GM12878 (cell line): ENCODE measurements around the gene IDH3G. TPM values are rescaled to one million over a fixed set of nuclear protein-coding genes. Genes with fewer than 3 reads are reported as not detected.

Experiments
- ATAC-seq: fragments of 200-7000 bp; cut with Tn5 transposase; 3 replicates; pipeline ENCODE4 v1.9.1; 2020; ENCODE audit warnings: mild to moderate bottlenecking, moderate library complexity
- BruUV-seq: library from RNA; stranded (reverse); fragments of 400-500 nt; replicated peaks from 2 replicates; lab custom pipeline; 2021; lab: Mats Ljungman, UMichigan
- CTCF ChIA-PET: fragments of 300-600 bp; sonication (Branson Sonifier 250); formaldehyde crosslinking; extraction: SDS; loops from one replicate; lab custom pipeline; 2021; ENCODE audit warnings: inconsistent platforms; lab: Yijun Ruan, JAX
- POLR2A ChIA-PET: fragments of 350-600 bp; formaldehyde crosslinking; extraction: SDS; loops from one replicate; lab custom pipeline; 2021; ENCODE audit warnings: inconsistent platforms; lab: Charles Lee
- RAD21 ChIA-PET: fragments of 300-600 bp; sonication (Branson Sonifier 250); formaldehyde crosslinking; loops from one replicate; lab custom pipeline; 2023; ENCODE audit warnings: antibody characterized with exemption; ENCODE audit not compliant: unreplicated experiment; lab: Charles Lee
- SMC1A ChIA-PET: fragments of 300-600 bp; sonication (Branson Sonifier 250); formaldehyde crosslinking; loops from one replicate; lab custom pipeline; 2023; ENCODE audit not compliant: unreplicated experiment, uncharacterized antibody; lab: Charles Lee
- DNase-seq: peaks from one replicate; pipeline ENCODE4 v3.0.0-alpha.2; 2011; ENCODE audit warnings: low read depth, low spot score
- FAIRE-seq: peaks from 3 replicates; lab custom pipeline; 2011; peaks lifted over from hg19 to GRCh38; lab: Jason Lieb, UNC
- H2AFZ ChIP-seq: 2 replicates; pipeline ENCODE4 v1.6.0; 2011; ENCODE audit warnings: low read depth, low read length, control low read depth; ENCODE audit not compliant: control insufficient read depth
- H3K27ac ChIP-seq: 2 replicates; pipeline ENCODE4 v1.5.1; 2011; ENCODE audit warnings: control low read depth; ENCODE audit not compliant: control insufficient read depth, insufficient read depth
- H3K27me3 ChIP-seq, 2 experiments: replicated peaks in 1 of 2; 2 replicates each; pipeline versions ENCODE4 v1.6.0 to v1.6.1; 2011; ENCODE audit warnings: low read length in 1 of 2; ENCODE audit not compliant: control insufficient read depth in 2 of 2, insufficient read depth in 2 of 2
- H3K36me3 ChIP-seq, 2 experiments: 2 replicates each; pipeline ENCODE4 v1.5.1; 2011; ENCODE audit warnings: low read length in 1 of 2; ENCODE audit not compliant: control insufficient read depth in 2 of 2, insufficient read depth in 2 of 2
- H3K4me1 ChIP-seq: 2 replicates; pipeline ENCODE4 v1.6.1; 2011; ENCODE audit warnings: mild to moderate bottlenecking, low read length, moderate library complexity, mixed read lengths; ENCODE audit not compliant: control insufficient read depth, insufficient read depth
- H3K4me2 ChIP-seq: 2 replicates; pipeline ENCODE4 v1.6.0; 2011; ENCODE audit warnings: control low read depth; ENCODE audit not compliant: control insufficient read depth, insufficient read depth
- H3K4me3 ChIP-seq: fragments of 200-600 bp; sonication (generic); 2 replicates; pipeline ENCODE4 v1.5.1; 2016
- H3K79me2 ChIP-seq: 2 replicates; pipeline ENCODE4 v1.6.0; 2011; ENCODE audit warnings: low read length; ENCODE audit not compliant: control insufficient read depth, insufficient read depth
- H3K9ac ChIP-seq: 2 replicates; pipeline ENCODE4 v1.8.0; 2011; ENCODE audit warnings: low read length, control low read depth, mixed read lengths; ENCODE audit not compliant: control insufficient read depth, insufficient read depth
- H3K9me3 ChIP-seq: replicated peaks from 3 replicates; pipeline ENCODE4 v1.5.1; 2011; ENCODE audit warnings: mild to moderate bottlenecking, low read length; ENCODE audit not compliant: control insufficient read depth, insufficient read depth
- H4K20me1 ChIP-seq: 2 replicates; pipeline ENCODE4 v1.6.0; 2011; ENCODE audit not compliant: control insufficient read depth, insufficient read depth
- CBFB ChIP-seq: IDR thresholded peaks from 2 replicates; pipeline ENCODE4 v1.6.1; 2016; ENCODE audit warnings: antibody characterized with exemption, low read depth
- CBX5 ChIP-seq: sonication (generic); IDR thresholded peaks from 2 replicates; pipeline ENCODE4 v1.6.1; 2016; ENCODE audit warnings: low read depth, moderate library complexity, mild to moderate bottlenecking, inconsistent platforms
- CEBPZ ChIP-seq: fragments of 150-350 bp; IDR thresholded peaks from 2 replicates; pipeline ENCODE4 v1.6.1; 2016; ENCODE audit warnings: low read depth, low read length
- ETV6 ChIP-seq, 2 experiments: fragments of 450-650 bp in 1 of 2; IDR thresholded peaks in 1 of 2; conservative IDR thresholded peaks in 1 of 2; 2 replicates each; pipeline ENCODE4 v1.6.1; 2014; ENCODE audit warnings: antibody characterized with exemption in 1 of 2, borderline replicate concordance in 1 of 2, low read depth in 1 of 2, mild to moderate bottlenecking in 1 of 2, moderate library complexity in 1 of 2
- FOS ChIP-seq: IDR thresholded peaks from 3 replicates; pipeline ENCODE4 v1.6.1; 2011; ENCODE audit warnings: borderline replicate concordance; ENCODE audit not compliant: insufficient read length; ENCODE audit errors: extremely low read depth
- IRF4 ChIP-seq: IDR thresholded peaks from 2 replicates; pipeline ENCODE4 v1.6.1; 2011; ENCODE audit warnings: low read depth, low read length
- LARP7 ChIP-seq: fragments of 450-650 bp; IDR thresholded peaks from 2 replicates; pipeline ENCODE4 v1.6.1; 2017; ENCODE audit warnings: mild to moderate bottlenecking
- SKIL ChIP-seq: fragments of 450-650 bp; IDR thresholded peaks from 2 replicates; pipeline ENCODE4 v1.6.1; 2017; ENCODE audit warnings: mild to moderate bottlenecking, low read depth, inconsistent platforms; ENCODE audit not compliant: poor library complexity, severe bottlenecking
- SP1 ChIP-seq: IDR thresholded peaks from one replicate; pipeline ENCODE4 v1.6.1; 2011; ENCODE audit warnings: low read depth, low read length
- WGBS: methylation state at CpG from one replicate; pipeline ENCODE4 v1.1.6; 2016; ENCODE audit warnings: low lambda C conversion rate; ENCODE audit not compliant: insufficient replicate concordance, insufficient coverage; ENCODE audit errors: missing lambda C conversion rate; 5-methylcytosine and 5-hydroxymethylcytosine counted together
- in situ Hi-C: fragments of 300-500 bp; cut with MboI; formaldehyde crosslinking; loops from 9 replicates; pipeline ENCODE4 v1.14.3; 2018; ENCODE audit warnings: mixed read lengths
- intact Hi-C: fragments of 100-400 bp; cut with micrococcal nuclease; formaldehyde crosslinking; loops from one replicate; pipeline ENCODE4 v1.14.2; 2022; ENCODE audit not compliant: unreplicated experiment
- polyA plus RNA-seq, 11 experiments: library from polyadenylated mRNA; depleted of rRNA in 4 of 11; unstranded in 6 of 11; stranded (reverse) in 5 of 11; fragments of >200 nt; fragmentation: Nextera tagmentation in 4 of 11; fragmentation: Illumina TruSeq in 1 of 11; extraction: Ambion mirVana in 4 of 11; extraction: Trizol in 1 of 11; gene quantifications; 1 replicate in 1 of 11; 2 replicates in 10 of 11; pipeline versions ENCODE4 v1.2.1 to v1.2.3, GENCODE V29; 2011 to 2016; ENCODE audit warnings: inconsistent platforms in 2 of 11, missing spikeins in 2 of 11, low read depth in 1 of 11
- total RNA-seq, 4 experiments: library from RNA; depleted of rRNA in 3 of 4; stranded (reverse); fragments of >200 nt in 3 of 4; fragmentation: Illumina TruSeq in 1 of 4; extraction: Trizol in 1 of 4; gene quantifications; 2 replicates each; pipeline versions ENCODE4 v1.2.1 to v1.2.3, GENCODE V29; 2013 to 2021

The IDH3G gene
- total and polyA plus RNA-seq, 10 of the 15 experiments (the other 5 are each of a cell fraction or from before 2014, with no cell fraction given), result 26.3 to 102 (median 66.6) TPM

- H2AFZ ChIP-seq, result no peak overlapping the region
- H3K9me3 ChIP-seq, result no peaks in the 10 kb centered on the region; the same call in 2 of the 3 replicates
- ChIA-PET CTCF (no interaction called here), SMC1A (no interaction called here), RAD21 (no interaction called here), POLR2A (no interaction called here)
- TF ChIP-seq CBX5 (no peak), SP1 (no peak)
- H4K20me1 ChIP-seq, result no peaks in the 10 kb centered on the region
- intact Hi-C loops (no loop called here), in situ Hi-C loops (loop anchor here (25.0 kb wide), 1 partner anchor 621 kb away; the partner anchor contains the start of gene MAGEA1)
- no peak overlapping the region for H3K4me3 ChIP-seq
- 66% methylated on average over 19 of the region's 19 CpGs for WGBS
- H3K4me2 ChIP-seq, result no peak overlapping the region
- no peaks in the 10 kb centered on the region for H3K4me1 ChIP-seq
- ATAC-seq (no peak), FAIRE-seq (no peak), DNase-seq (no peak)
- no peaks in the 10 kb centered on the region; a peak in 1 of 4 replicates for H3K27me3 ChIP-seq
- H3K27ac ChIP-seq, result no peak overlapping the region
- H3K9ac ChIP-seq, result no peak overlapping the region
- BruUV-seq, result no TSS peak
- H3K79me2 ChIP-seq, result no peaks in the 10 kb centered on the region
- H3K36me3 ChIP-seq, result no peaks in the 10 kb centered on the region
Measured at GRCh38 chrX:153807976-153808375, 13.8 kb upstream of the IDH3G start.

- Histone ChIP-seq H3K79me2 (no peaks in the 10 kb centered on the region), H3K27me3 (no peaks in the 10 kb centered on the region; a peak in 1 of 4 replicates), H3K4me2 (no peak overlapping the region), H4K20me1 (no peaks in the 10 kb centered on the region), H3K4me3 (no peak overlapping the region), H3K27ac (no peak overlapping the region), H3K36me3 (no peaks in the 10 kb centered on the region), H3K4me1 (no peaks in the 10 kb centered on the region), H3K9ac (no peak overlapping the region), H3K9me3 (no peaks in the 10 kb centered on the region; the same call in 2 of the 3 replicates), H2AFZ (no peak overlapping the region)
- ChIA-PET CTCF (interaction anchor here (1.2 kb wide), 1 partner anchor 140 kb away, joined by 3 read pairs; no protein-coding TSS in a partner anchor), POLR2A (no interaction called here), SMC1A (no interaction called here), RAD21 (no interaction called here)
- in situ Hi-C loops, result loop anchor here (25.0 kb wide), 1 partner anchor 620 kb away; the partner anchor contains the start of gene MAGEA1
- WGBS, result 64% methylated on average over 28 of the region's 28 CpGs
- no peak for ATAC-seq
- intact Hi-C loops, result no loop called here
- BruUV-seq, result no TSS peak
- DNase-seq, result no peak
- no peak for FAIRE-seq
- no peak for TF ChIP-seq FOS
- no peak for TF ChIP-seq ETV6 (conservative IDR thresholded peaks at IDR 0.05 in 1 of 2, IDR thresholded peaks at IDR 0.05 in 1 of 2; ENCODE audit: borderline replicate concordance in 1 of 2, low read depth in 1 of 2)
- no peak for TF ChIP-seq SKIL
- TF ChIP-seq CEBPZ, result no peak
- TF ChIP-seq LARP7, result no peak
- no peak for TF ChIP-seq IRF4
- TF ChIP-seq CBFB, result no peak
Measured at GRCh38 chrX:153806999-153807575, 12.9 kb upstream of the IDH3G start.
